Gastrocnemius medialis (tissue), 4 donors: ENCODE data around the gene ITIH2. TPM values are rescaled to one million over a fixed set of nuclear protein-coding genes. Genes with fewer than 3 reads are reported as not detected.

Experiments used
- ATAC-seq, 2 donors: fragments of 150-250 bp; one replicate each; pipeline ENCODE4 v1.9.1; 2016
- DNase-seq, 2 donors: peaks; one replicate each; pipeline ENCODE4 v3.0.0-alpha.2; 2019
- H3K27ac ChIP-seq, 4 donors: fragments of 200-600 bp; sonication (generic); 1 replicate in 1 of 4; 2 replicates in 3 of 4; pipeline ENCODE4 v1.5.1; 2016 to 2018; ENCODE audit warnings: mild to moderate bottlenecking in 2 of 4, moderate library complexity in 1 of 4
- H3K27me3 ChIP-seq, 3 donors: fragments of 200-600 bp; sonication (generic) in 2 of 3; 1 replicate in 1 of 3; 2 replicates in 2 of 3; pipeline versions ENCODE4 v1.5.1 to v1.6.0; 2016 to 2019; ENCODE audit warnings: mild to moderate bottlenecking in 1 of 3, moderate library complexity in 1 of 3
- H3K36me3 ChIP-seq, 2 donors: fragments of 200-600 bp; sonication (generic) in 1 of 2; one replicate each; pipeline ENCODE4 v1.5.1; 2017 to 2018
- H3K4me1 ChIP-seq, 2 donors: fragments of 200-600 bp; sonication (generic) in 1 of 2; one replicate each; pipeline ENCODE4 v1.5.1; 2016 to 2017; ENCODE audit warnings: mild to moderate bottlenecking in 2 of 2
- H3K4me3 ChIP-seq, 4 donors: fragments of 200-600 bp; sonication (generic) in 3 of 4; 1 replicate in 1 of 4; 2 replicates in 3 of 4; pipeline ENCODE4 v1.5.1; 2016 to 2019; ENCODE audit warnings: mild to moderate bottlenecking in 2 of 4
- H3K9me3 ChIP-seq, 3 donors: fragments of 200-600 bp; sonication (generic) in 2 of 3; 1 replicate in 1 of 3; 2 replicates in 2 of 3; pipeline ENCODE4 v1.5.1; 2016 to 2019
- POLR2A ChIP-seq, 2 donors: fragments of 450-650 bp; IDR thresholded peaks; one replicate each; pipeline ENCODE4 v1.6.1; 2017; ENCODE audit warnings: antibody characterized with exemption in 2 of 2, mild to moderate bottlenecking in 2 of 2, moderate library complexity in 2 of 2
- in situ Hi-C, 4 donors: fragments of 200-750 bp; cut with MboI; loops; one replicate each; pipeline versions ENCODE4 v1.15.0 to v1.8.0; 2017; ENCODE audit warnings: low sequenced_read_pairs in 4 of 4
- intact Hi-C: fragments of 100-400 bp; cut with DNase I; formaldehyde crosslinking; loops from one replicate; pipeline ENCODE4 v1.15.1; 2023; ENCODE audit warnings: low total_unique reads
- total RNA-seq, 4 donors: library from RNA; depleted of rRNA; stranded (reverse); fragments of >200 nt; gene quantifications; one replicate each; pipeline versions ENCODE4 v1.1.0 to v1.2.3, GENCODE V29; 2016
- TF ChIP-seq, protein P1 (sequence below), 5 experiments: fragments of 450-650 bp in 3 of 5; fragments of 200-600 bp in 2 of 5; sonication (generic) in 2 of 5; IDR thresholded peaks in 4 of 5; conservative IDR thresholded peaks in 1 of 5; 1 replicate in 4 of 5; 2 replicates in 1 of 5; pipeline ENCODE4 v1.5.1; 2016 to 2019; ENCODE audit warnings: antibody characterized with exemption in 5 of 5, mild to moderate bottlenecking in 3 of 5, moderate library complexity in 3 of 5

Gene ITIH2
- total RNA-seq, 4 donors from 2014 or later = 0.55 to 1.4 TPM; not detected in 2

DNA sequence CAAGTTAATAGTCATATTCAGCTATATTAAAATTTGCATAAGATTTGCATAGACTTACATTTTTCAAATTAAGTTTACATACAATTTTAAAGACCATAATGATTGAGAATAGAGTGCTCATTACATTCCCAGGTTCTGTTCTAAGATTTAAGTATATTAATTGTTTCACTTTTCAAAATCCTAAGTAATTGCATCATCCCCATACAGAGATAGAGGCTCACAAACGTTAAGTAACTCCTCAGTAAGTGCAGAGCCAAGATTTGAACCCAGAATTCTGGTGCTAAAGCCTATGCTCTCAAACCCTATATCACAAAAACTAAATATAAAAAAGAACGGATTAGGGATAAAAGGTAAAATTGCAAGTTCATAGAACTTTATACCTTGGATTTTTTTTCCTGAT is 38.4 kb upstream of the ITIH2 start:
- in situ Hi-C loops = no loop called here
- Histone ChIP-seq H3K27me3 (peaks cover 33 to 55% (median 50%) of the 10 kb centered on the region in 3 donors), H3K9me3 (no peaks in the 10 kb centered on the region), H3K36me3 (no peaks in the 10 kb centered on the region), H3K4me3 (peak overlapping the region in 1 of 4 donors; percentile 76), H3K4me1 (peaks cover 11 to 16% of the 10 kb centered on the region in 2 donors), H3K27ac (no peak overlapping the region)
- ATAC-seq (no peak), DNase-seq (no peak)
- no peak for TF ChIP-seq POLR2A (IDR thresholded peaks at IDR 0.05)
- TF ChIP-seq, protein P1, sequence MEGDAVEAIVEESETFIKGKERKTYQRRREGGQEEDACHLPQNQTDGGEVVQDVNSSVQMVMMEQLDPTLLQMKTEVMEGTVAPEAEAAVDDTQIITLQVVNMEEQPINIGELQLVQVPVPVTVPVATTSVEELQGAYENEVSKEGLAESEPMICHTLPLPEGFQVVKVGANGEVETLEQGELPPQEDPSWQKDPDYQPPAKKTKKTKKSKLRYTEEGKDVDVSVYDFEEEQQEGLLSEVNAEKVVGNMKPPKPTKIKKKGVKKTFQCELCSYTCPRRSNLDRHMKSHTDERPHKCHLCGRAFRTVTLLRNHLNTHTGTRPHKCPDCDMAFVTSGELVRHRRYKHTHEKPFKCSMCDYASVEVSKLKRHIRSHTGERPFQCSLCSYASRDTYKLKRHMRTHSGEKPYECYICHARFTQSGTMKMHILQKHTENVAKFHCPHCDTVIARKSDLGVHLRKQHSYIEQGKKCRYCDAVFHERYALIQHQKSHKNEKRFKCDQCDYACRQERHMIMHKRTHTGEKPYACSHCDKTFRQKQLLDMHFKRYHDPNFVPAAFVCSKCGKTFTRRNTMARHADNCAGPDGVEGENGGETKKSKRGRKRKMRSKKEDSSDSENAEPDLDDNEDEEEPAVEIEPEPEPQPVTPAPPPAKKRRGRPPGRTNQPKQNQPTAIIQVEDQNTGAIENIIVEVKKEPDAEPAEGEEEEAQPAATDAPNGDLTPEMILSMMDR (IDR thresholded peaks at IDR 0.05 in 4 of 5, conservative IDR thresholded peaks at IDR 0.05 in 1 of 5) = no peak
- intact Hi-C loops = no loop called here

DNA sequence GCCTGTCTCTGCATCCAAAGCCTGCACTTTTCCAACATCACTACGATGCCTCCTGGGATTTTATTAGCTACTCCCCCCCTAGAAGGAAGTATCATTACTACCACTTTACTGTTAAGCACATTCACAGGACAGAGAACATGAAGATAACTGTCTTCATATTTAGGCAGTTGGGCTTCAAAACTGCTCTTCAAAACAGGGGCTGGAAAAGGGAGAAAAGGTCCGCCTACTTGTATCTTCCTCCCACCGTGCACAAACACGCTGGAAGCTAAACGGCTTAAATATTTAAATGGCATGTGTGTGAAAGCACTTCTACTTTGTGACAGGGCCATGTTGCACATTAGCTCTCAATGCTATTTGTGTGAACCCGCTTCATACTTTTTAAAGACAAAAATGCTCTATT is 37.3 kb upstream of the ITIH2 start:
- Histone ChIP-seq H3K9me3 (no peaks in the 10 kb centered on the region), H3K4me1 (peaks cover 8 to 16% of the 10 kb centered on the region in 2 donors), H3K4me3 (peak overlapping the region; percentile 53 to 76 (median 58)), H3K36me3 (no peaks in the 10 kb centered on the region), H3K27ac (no peak overlapping the region), H3K27me3 (peaks cover 33 to 52% (median 50%) of the 10 kb centered on the region in 3 donors)
- TF ChIP-seq, protein P1 (IDR thresholded peaks at IDR 0.05 in 4 of 5, conservative IDR thresholded peaks at IDR 0.05 in 1 of 5) = no peak
- TF ChIP-seq POLR2A (IDR thresholded peaks at IDR 0.05) = no peak
- intact Hi-C loops = no loop called here
- no peak for DNase-seq
- no peak for ATAC-seq
- in situ Hi-C loops = no loop called here

DNA sequence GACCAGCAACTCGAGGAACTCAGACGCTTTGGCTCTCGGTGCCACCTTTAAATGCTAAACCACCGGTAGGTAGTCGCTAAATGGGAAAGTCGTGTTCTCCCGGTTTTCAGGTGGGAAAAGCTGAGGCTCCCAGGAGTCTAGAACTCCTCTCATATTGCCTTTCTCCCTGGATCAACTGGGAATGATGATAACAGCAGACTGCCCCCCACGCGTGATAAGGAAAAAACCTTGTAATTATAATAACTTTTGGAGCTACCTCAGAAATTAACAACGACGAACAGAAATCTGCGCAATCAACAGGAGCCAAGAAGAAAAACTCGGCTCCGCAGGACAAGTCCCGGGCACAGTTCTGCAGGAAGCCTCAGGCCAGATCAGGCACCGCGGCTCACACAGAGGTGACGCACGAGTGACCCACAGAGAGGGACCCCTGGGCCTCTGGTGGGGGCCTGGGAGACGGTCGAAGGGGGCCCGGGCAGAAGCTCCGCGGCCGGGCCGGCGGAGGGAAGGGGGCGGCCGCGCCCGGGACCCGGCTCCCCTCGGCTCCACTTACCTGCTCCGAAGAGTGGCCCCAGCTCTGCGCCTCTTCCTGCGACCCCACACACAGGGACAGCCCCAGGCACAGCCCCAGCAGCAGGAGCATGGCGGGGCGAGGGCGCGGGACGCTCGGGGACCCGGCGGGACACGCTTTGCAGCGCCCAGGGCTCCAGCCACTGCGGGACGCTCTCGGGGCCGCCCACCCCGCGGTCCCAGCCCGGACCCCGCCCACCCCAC is 36.7 kb upstream of the ITIH2 start, which contains the start of gene ITIH5:
TSS of gene ITIH5 (minus strand) at position 714 of the 771 bp plus-strand sequence. CDS start at position 640, 74 bp downstream.
- in situ Hi-C loops = no loop called here
- peaks cover 33 to 52% (median 47%) of the 10 kb centered on the region in 3 donors for H3K27me3 ChIP-seq
- TF ChIP-seq, protein P1 (IDR thresholded peaks at IDR 0.05 in 4 of 5, conservative IDR thresholded peaks at IDR 0.05 in 1 of 5) = no peak
- no peak for TF ChIP-seq POLR2A (IDR thresholded peaks at IDR 0.05)
- DNase-seq = no peak
- peak within 1 kb of the TSS in 3 of 4 donors; percentile 28 to 34 (median 33) for H3K27ac ChIP-seq
- peaks cover 8 to 16% of the 10 kb centered on the region in 2 donors for H3K4me1 ChIP-seq
- H3K36me3 ChIP-seq = no peaks in the 10 kb centered on the region
- intact Hi-C loops = no loop called here
- no peak for ATAC-seq
- H3K9me3 ChIP-seq = no peaks in the 10 kb centered on the region
- H3K4me3 ChIP-seq = peak within 1 kb of the TSS; percentile 53 to 76 (median 58)

DNA sequence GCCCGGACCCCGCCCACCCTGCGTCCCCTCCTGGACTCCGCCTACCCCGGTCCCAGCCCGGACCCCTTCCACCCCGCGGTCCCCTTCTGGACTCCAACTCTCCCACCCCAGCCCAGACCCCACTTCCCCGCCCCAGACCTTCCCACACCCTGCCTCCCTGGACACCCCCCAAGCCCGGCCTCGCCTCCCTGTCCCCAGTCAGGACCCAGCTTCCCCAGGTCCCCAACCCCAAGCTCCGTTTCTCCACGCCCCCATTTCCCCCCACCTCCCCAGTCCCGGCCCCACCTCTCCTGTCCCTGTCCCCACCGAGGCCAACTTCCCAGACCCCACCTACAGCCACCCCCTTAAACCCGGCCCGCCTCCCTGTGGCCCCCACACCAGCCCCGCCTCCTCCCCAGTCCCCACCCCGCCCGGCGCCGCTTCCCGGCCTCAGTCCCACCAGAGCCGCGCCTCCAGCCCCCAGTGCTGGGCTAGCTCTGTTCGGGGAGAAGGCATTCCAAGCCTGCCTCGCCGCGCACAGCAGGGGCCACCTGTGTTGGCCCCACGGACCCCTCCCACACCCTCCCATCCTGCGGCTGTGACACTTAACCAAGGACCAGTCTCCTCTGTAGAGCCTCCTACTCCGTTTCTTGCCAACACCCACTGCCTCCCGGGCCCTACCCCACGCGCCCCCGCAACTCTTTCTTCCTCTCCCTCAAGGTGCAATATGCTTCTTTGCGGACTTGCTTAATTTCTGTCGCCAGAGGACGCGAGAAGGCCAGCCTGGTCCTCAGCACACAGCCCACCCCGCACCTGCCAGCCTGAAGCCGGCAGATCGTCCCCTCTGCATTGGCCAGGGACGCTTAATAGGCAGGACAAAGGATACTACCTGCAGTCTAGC is 35.6 kb upstream of the ITIH2 start:
- H3K36me3 ChIP-seq = no peaks in the 10 kb centered on the region
- H3K4me1 ChIP-seq = peaks cover 8 to 16% of the 10 kb centered on the region in 2 donors
- H3K27ac ChIP-seq = peak overlapping the region in 1 of 4 donors; percentile 28
- peak overlapping the region; percentile 19 to 53 (median 38) for H3K4me3 ChIP-seq
- no peak for TF ChIP-seq POLR2A (IDR thresholded peaks at IDR 0.05)
- TF ChIP-seq, protein P1 (IDR thresholded peaks at IDR 0.05 in 4 of 5, conservative IDR thresholded peaks at IDR 0.05 in 1 of 5) = no peak
- no peak for DNase-seq
- in situ Hi-C loops (no loop called here), intact Hi-C loops (no loop called here)
- H3K27me3 ChIP-seq = peaks cover 33 to 54% (median 43%) of the 10 kb centered on the region in 3 donors
- H3K9me3 ChIP-seq = no peaks in the 10 kb centered on the region
- ATAC-seq = no peak
